Neutrophil (primary cell): Measurements from ENCODE around the gene ABR.
A peak's percentile ranks its signal among the peaks of the same experiment; 100 is the strongest.

Experiments
- H3K27ac ChIP-seq: fragments of 200-600 bp; sonication (generic); 2 replicates; pipeline ENCODE4 v1.5.1; 2016; ENCODE audit warnings: mild to moderate bottlenecking, moderate library complexity
- H3K27me3 ChIP-seq: fragments of 200-600 bp; sonication (generic); 2 replicates; pipeline ENCODE4 v1.6.0; 2016; ENCODE audit warnings: mild to moderate bottlenecking
- H3K36me3 ChIP-seq: fragments of 200-600 bp; sonication (generic); 2 replicates; pipeline ENCODE4 v1.5.1; 2017
- H3K4me1 ChIP-seq, 2 experiments: fragments of 200-600 bp in 1 of 2; sonication (generic) in 1 of 2; 1 replicate in 1 of 2; 2 replicates in 1 of 2; pipeline versions ENCODE4 v1.5.1 to v1.6.1; 2013 to 2016; ENCODE audit warnings: low read depth in 1 of 2, low read length in 1 of 2, mild to moderate bottlenecking in 1 of 2, moderate library complexity in 1 of 2; ENCODE audit not compliant: control insufficient read depth in 1 of 2, insufficient read depth in 1 of 2
- H3K4me3 ChIP-seq, 2 experiments: fragments of 200-600 bp in 1 of 2; sonication (generic) in 1 of 2; 1 replicate in 1 of 2; 2 replicates in 1 of 2; pipeline ENCODE4 v1.5.1; 2013 to 2016; ENCODE audit warnings: low read depth in 1 of 2, low read length in 1 of 2, mild to moderate bottlenecking in 1 of 2, moderate library complexity in 1 of 2
- H3K9me3 ChIP-seq: fragments of 200-600 bp; sonication (generic); 2 replicates; pipeline ENCODE4 v1.5.1; 2016
- CTCF ChIP-seq: fragments of 200-600 bp; sonication (generic); IDR thresholded peaks from 2 replicates; pipeline ENCODE4 v1.5.1; 2016; ENCODE audit warnings: antibody characterized with exemption

Gene ABR

DNA sequence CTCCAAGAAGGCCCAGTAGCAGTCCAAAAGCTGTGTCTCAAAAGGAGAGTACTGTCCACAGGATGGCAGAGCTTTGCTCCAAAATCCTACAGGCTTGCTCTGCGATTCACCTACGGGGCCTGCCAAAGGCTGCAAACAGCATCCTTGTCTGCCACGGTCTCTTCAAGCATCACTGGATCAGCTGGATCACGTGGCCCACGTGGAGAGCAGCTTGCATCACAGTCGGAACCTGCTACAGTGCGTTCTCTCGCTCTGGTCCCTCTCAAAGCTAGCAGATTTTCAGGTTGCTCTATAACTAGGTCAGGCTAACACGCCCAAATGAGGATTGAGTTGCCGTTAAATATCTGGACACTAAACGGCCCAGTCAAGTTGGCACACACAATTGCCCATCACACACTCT, 191.2 kb downstream of the ABR start:
- H3K9me3 ChIP-seq: peaks cover 11% of the 10 kb centered on the region
- no peaks in the 10 kb centered on the region for H3K36me3 ChIP-seq
- no peak for TF ChIP-seq CTCF
- H3K27me3 ChIP-seq: peaks cover 7% of the 10 kb centered on the region
- no peaks in the 10 kb centered on the region for H3K4me1 ChIP-seq
- no peak overlapping the region for H3K4me3 ChIP-seq
- H3K27ac ChIP-seq: no peak overlapping the region

- H3K4me3 ChIP-seq: no peak overlapping the region
These were observed 191.8 kb downstream of the ABR start for GRCh38 chr17:987931-988330.

DNA sequence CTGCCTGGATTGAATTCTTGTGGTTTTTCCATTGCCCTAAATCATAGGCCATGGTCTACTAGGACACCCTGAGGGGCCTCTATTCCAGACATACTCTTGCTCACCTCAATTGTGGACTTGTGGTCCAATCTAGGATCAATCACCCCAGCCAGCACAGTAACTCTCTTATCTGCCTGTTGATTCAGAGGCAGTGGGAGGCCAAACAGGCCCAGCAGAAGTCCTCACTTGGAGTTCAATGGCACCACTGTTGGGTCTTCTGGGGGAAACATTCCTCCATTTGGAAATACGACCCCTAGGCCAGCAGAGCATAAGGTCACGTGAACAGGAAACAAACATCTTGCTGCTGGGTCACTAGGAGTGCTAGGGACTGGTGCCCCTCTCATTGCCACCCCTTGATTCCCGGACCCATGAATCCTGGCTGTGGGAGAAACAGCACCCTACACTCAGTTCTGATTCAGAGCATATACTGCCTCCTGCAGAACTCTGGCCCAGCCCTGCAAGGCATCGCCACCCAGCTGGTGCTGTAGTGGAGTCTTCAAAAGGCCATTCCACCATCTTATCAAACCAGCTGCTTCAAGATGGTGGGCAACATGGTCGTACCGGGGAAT, 193.4 kb downstream of the ABR start:
- no peak overlapping the region for H3K4me3 ChIP-seq
- H3K4me1 ChIP-seq: no peaks in the 10 kb centered on the region
- no peak overlapping the region for H3K27ac ChIP-seq
- no peak for TF ChIP-seq CTCF
- no peaks in the 10 kb centered on the region for H3K36me3 ChIP-seq
- no peaks in the 10 kb centered on the region for H3K9me3 ChIP-seq
- peaks cover 7% of the 10 kb centered on the region for H3K27me3 ChIP-seq

More at GRCh38 chr17:987931-988330, 191.8 kb downstream of the ABR start:
- Histone ChIP-seq H3K9me3 (peaks cover 5% of the 10 kb centered on the region), H3K27me3 (peaks cover 7% of the 10 kb centered on the region), H3K4me1 (no peaks in the 10 kb centered on the region), H3K36me3 (no peaks in the 10 kb centered on the region), H3K27ac (no peak overlapping the region)
- no peak for TF ChIP-seq CTCF

DNA sequence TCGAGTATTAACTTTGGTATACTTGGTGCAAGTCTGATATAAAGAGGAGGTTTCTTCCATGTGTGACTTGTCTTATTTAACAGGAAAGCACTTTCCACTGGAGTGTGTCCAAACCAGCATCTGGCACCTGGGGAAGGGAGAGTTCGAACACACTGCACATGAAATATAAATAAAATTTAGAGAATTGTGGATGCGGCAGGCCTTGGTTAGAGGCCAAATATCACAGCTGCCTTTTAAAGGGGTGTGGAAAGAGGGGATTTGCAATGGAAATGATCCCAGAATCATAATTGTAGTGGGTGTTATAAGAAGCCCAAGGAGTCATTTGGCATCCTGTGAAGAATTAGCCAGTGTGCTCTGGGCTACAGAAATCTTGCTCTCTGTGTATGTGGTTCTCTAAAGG, 195.9 kb downstream of the ABR start:
- H3K36me3 ChIP-seq: no peaks in the 10 kb centered on the region
- H3K4me1 ChIP-seq: peaks cover 12 to 20% of the 10 kb centered on the region in 2 experiments
- H3K9me3 ChIP-seq: no peaks in the 10 kb centered on the region
- TF ChIP-seq CTCF: no peak
- H3K27me3 ChIP-seq: peaks cover 28% of the 10 kb centered on the region
- no peak overlapping the region for H3K4me3 ChIP-seq
- no peak overlapping the region for H3K27ac ChIP-seq

DNA sequence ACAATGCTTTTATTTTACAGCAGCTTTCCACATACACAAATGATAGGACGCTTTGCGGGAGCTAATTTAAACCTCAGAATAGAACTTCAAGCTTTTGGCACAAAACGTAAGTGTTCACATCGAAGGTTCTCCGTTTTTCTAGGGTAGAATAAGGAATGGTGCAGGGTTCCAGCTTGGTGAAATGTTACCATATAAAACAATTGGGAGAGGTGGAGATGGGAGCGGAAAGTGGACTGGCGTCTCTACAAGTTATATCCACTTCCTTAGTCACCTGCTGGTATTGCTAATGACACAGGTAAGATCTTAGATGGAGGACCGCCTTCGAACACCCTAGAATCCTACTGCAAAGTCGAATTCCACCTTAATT, 198.5 kb downstream of the ABR start:
- Histone ChIP-seq H3K4me1 (peaks cover 12 to 28% of the 10 kb centered on the region in 2 experiments), H3K9me3 (no peaks in the 10 kb centered on the region), H3K4me3 (peak overlapping the region in 1 of 2 experiments; percentile 68), H3K36me3 (no peaks in the 10 kb centered on the region), H3K27me3 (peaks cover 54% of the 10 kb centered on the region), H3K27ac (no peak overlapping the region)
- no peak for TF ChIP-seq CTCF
